ENCODE data around the gene TUBB3. TPM values are rescaled to one million over a fixed set of nuclear protein-coding genes. Genes with fewer than 3 reads are reported as not detected.

The TUBB3 gene
- total RNA-seq, 1 experiment from 2014 or later = 164 TPM

GRCh38 chr16:89908236-89908635 lies 14.9 kb upstream of the TUBB3 start:
- Mint-ChIP-seq H3K4me1 (peaks cover 2 to 5% of the 10 kb centered on the region in 2 experiments; a peak in 2 of 4 replicates), H3K4me3 (no peak overlapping the region), H3K9me3 (peaks cover 6 to 13% of the 10 kb centered on the region in 2 experiments; a peak in 3 of 5 replicates), H3K27me3 (ENCODE audit: low read depth) (no peaks in the 10 kb centered on the region), H3K36me3 (ENCODE audit: insufficient read depth in 1 of 3, low read depth in 3 of 3) (peaks cover 30 to 46% (median 44%) of the 10 kb centered on the region in 3 experiments; a peak in 6 of 7 replicates), H3K27ac (no peak overlapping the region)
- Histone ChIP-seq H4K5ac (ENCODE audit: insufficient read length, low read depth, low read length) (no peak overlapping the region), H3K27me3 (ENCODE audit: insufficient read depth, low read length) (no peaks in the 10 kb centered on the region), H2AFZ (ENCODE audit: low read length) (no peak overlapping the region), H2BK5ac (ENCODE audit: insufficient read length, low read length) (no peak overlapping the region), H4K20me1 (ENCODE audit: control insufficient read depth, insufficient read depth, insufficient read length) (no peaks in the 10 kb centered on the region), H3K79me1 (ENCODE audit: insufficient read depth, low read depth, low read length, poor library complexity, severe bottlenecking) (no peaks in the 10 kb centered on the region), H3K79me2 (ENCODE audit: insufficient read depth, low read length) (no peaks in the 10 kb centered on the region), H3K9ac (ENCODE audit: extremely low read depth, insufficient read length, low read length) (no peak overlapping the region), H3K4me2 (ENCODE audit: insufficient read depth, insufficient read length, low read length) (no peak overlapping the region), H2BK12ac (ENCODE audit: insufficient read length, low read depth, low read length) (no peak overlapping the region), H3K56ac (ENCODE audit: insufficient read length, low read depth, low read length) (no peak overlapping the region), H3K4me1 (ENCODE audit: insufficient read depth, low read length) (no peaks in the 10 kb centered on the region), H4K8ac (replicated peaks; ENCODE audit: insufficient read length, low read depth, low read length) (no peak overlapping the region), H3K23ac (ENCODE audit: insufficient read length, low read depth, low read length) (no peak overlapping the region), H2BK120ac (ENCODE audit: low read depth, low read length, poor library complexity, severe bottlenecking) (no peak overlapping the region), H3K27ac (ENCODE audit: insufficient read length, low read depth, low read length) (no peak overlapping the region), H3T11ph (ENCODE audit: low read length) (no peak overlapping the region), H2AK5ac (ENCODE audit: insufficient read length, low read length) (no peak overlapping the region), H3K23me2 (ENCODE audit: insufficient read length, low read depth, low read length, poor library complexity, severe bottlenecking) (no peaks in the 10 kb centered on the region), H2BK15ac (ENCODE audit: low read depth, low read length) (no peak overlapping the region), H3K9me3 (ENCODE audit: control insufficient read depth, low read depth, low read length) (peaks cover 7% of the 10 kb centered on the region), H2BK20ac (ENCODE audit: low read depth, low read length, poor library complexity, severe bottlenecking) (no peak overlapping the region), H4K91ac (ENCODE audit: insufficient read length, low read depth, low read length) (no peak overlapping the region), H3K14ac (ENCODE audit: insufficient read depth, low read length) (no peak overlapping the region), H3K4ac (ENCODE audit: low read depth, low read length) (no peak overlapping the region), H3K18ac (ENCODE audit: insufficient read length, low read depth, low read length) (no peak overlapping the region)
- no CpG with 5 or more reads among the region's 4 CpGs for WGBS (ENCODE audit: extremely low coverage, insufficient read length, low lambda C conversion rate)
- TF ChIP-seq, protein P1, sequence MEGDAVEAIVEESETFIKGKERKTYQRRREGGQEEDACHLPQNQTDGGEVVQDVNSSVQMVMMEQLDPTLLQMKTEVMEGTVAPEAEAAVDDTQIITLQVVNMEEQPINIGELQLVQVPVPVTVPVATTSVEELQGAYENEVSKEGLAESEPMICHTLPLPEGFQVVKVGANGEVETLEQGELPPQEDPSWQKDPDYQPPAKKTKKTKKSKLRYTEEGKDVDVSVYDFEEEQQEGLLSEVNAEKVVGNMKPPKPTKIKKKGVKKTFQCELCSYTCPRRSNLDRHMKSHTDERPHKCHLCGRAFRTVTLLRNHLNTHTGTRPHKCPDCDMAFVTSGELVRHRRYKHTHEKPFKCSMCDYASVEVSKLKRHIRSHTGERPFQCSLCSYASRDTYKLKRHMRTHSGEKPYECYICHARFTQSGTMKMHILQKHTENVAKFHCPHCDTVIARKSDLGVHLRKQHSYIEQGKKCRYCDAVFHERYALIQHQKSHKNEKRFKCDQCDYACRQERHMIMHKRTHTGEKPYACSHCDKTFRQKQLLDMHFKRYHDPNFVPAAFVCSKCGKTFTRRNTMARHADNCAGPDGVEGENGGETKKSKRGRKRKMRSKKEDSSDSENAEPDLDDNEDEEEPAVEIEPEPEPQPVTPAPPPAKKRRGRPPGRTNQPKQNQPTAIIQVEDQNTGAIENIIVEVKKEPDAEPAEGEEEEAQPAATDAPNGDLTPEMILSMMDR (conservative IDR thresholded peaks at IDR 0.05) = no peak
- no peak for DNase-seq
